Astrocyte (in vitro differentiated cells and primary cell): Measurements from ENCODE around the gene MAFB.

Experiments used
- EZH2 ChIP-seq: IDR thresholded peaks from 2 replicates; pipeline ENCODE4 v1.6.1; 2012; ENCODE audit warnings: mild to moderate bottlenecking, low read length, inconsistent platforms; ENCODE audit not compliant: insufficient read depth
- TF ChIP-seq, protein P1 (sequence below): IDR thresholded peaks from 2 replicates; pipeline ENCODE4 v1.5.1; 2011; ENCODE audit warnings: low read depth, mild to moderate bottlenecking, inconsistent platforms, low read length, moderate library complexity; ENCODE audit not compliant: insufficient read depth

DNA sequence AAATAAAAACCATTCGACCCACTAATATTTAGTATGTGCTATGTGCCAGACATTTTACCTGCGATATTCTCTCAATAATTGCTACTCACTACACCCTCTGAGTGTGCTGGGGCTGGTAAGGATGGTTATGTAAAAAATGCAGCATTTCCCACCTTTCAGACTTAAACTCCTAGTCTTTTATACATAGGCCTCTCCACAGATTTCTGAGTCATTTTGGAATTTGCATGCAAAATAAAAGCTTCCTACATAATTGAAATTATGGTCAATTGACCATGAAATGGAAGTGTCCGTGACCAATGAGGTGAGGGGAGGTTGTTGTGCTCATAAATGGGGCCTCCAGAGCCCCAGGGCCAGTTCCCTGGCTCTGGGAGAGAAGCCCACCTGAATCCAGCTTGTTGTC is 37.7 kb upstream of the MAFB start:
- TF ChIP-seq, protein P1, sequence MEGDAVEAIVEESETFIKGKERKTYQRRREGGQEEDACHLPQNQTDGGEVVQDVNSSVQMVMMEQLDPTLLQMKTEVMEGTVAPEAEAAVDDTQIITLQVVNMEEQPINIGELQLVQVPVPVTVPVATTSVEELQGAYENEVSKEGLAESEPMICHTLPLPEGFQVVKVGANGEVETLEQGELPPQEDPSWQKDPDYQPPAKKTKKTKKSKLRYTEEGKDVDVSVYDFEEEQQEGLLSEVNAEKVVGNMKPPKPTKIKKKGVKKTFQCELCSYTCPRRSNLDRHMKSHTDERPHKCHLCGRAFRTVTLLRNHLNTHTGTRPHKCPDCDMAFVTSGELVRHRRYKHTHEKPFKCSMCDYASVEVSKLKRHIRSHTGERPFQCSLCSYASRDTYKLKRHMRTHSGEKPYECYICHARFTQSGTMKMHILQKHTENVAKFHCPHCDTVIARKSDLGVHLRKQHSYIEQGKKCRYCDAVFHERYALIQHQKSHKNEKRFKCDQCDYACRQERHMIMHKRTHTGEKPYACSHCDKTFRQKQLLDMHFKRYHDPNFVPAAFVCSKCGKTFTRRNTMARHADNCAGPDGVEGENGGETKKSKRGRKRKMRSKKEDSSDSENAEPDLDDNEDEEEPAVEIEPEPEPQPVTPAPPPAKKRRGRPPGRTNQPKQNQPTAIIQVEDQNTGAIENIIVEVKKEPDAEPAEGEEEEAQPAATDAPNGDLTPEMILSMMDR, result no peak
- TF ChIP-seq EZH2, result no peak
